Heart left ventricle (tissue), 13 donors: ENCODE data around the gene ABCD1.

Experiments
- CTCF ChIP-seq, 12 donors: fragments of 200-600 bp; sonication (generic) in 4 of 12; IDR thresholded peaks; one replicate each; pipeline versions ENCODE4 v1.5.0 to v1.8.0; 2018 to 2022; ENCODE audit warnings: antibody characterized with exemption in 12 of 12, mild to moderate bottlenecking in 5 of 12
- POLR2A ChIP-seq, 2 donors: fragments of 450-650 bp; IDR thresholded peaks; one replicate each; pipeline ENCODE4 v1.6.1; 2017; ENCODE audit warnings: antibody characterized with exemption in 2 of 2, mild to moderate bottlenecking in 2 of 2, moderate library complexity in 2 of 2
- donor health status: ischemic (EF 13 %, LVEDD 7.1; RV severe dilation, severe dysfunction).
- donor health status: DM: no; HTN: yes; CAD: no.
- donor health status: DM: no; HTN: no; CAD: no.
- donor health status: ischemic (EF 25% LVEDD 6.9; RV normal size, moderate dysfunction).
- donor health status: ischemic (EF 25% LVEDD 5.7; RV mildly dilated, moderate dysfunction).
- donor health status: ischemic (EF 35%, LVEDD 5.7; RV mildly dilated, moderate dysfunction).
- donor health status: nonischemic (EF 11% LVEDD 7.7; RV severe dilation, severe dysfunction).
- donor health status: DM: yes; HTN: yes; CAD: no.
- donor health status: PGD.
- donor health status: ischemic (EF 29% LVEDD 5.4; RV normal size, mild dysfunction).
- donor health status: nonischemic (EF 23%, LVEDD 6.1; RV moderate dilation, normal function).

- TF ChIP-seq CTCF (IDR thresholded peaks at IDR 0.05) (no peak), POLR2A (IDR thresholded peaks at IDR 0.05) (no peak)
Observed at GRCh38 chrX:153764786-153765137, 40.1 kb downstream of the ABCD1 start.
